ENCODE data around the gene GALNT15.

The GALNT15 gene

DNA sequence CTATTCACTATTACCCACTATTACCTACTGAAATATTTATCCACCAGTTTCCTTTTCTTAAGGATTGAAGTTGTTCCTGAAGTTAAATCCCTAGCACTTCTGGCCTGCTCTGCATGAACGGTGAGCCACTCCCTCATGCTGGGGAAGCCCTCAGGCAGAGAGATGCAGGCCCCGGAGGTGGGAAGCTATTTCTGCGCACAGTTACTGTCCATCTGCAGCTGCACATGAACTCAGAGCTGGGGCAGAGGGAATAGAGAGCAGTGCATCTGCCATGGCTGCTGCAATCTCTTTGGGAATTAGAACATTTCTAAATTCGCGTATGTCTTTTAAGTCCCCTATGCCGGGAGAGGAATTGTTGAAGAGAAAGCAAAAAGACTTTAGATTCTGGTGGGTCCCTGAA lies 6.3 kb upstream of the GALNT15 start:
- DNase-seq: no peak

DNA sequence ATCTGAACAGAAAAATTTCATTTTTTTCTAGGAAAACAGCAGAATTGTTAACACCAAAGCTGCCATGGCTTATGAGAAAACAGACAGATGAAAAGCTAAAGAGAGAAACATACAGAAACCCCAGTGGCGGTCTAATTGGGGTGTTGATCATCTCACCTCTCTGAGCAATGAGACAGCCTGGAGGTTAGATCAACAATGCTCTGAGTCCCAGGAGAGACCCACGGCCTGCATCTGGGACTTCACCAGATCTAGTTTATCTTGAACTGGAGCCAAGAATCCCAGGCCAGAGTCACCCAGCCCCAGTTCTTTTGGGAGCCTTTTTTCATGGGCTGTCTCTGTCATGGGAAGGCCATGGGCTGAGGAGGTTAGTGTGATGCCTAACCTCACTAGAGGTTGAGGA lies 3.5 kb upstream of the GALNT15 start:
- DNase-seq: no peak

DNA sequence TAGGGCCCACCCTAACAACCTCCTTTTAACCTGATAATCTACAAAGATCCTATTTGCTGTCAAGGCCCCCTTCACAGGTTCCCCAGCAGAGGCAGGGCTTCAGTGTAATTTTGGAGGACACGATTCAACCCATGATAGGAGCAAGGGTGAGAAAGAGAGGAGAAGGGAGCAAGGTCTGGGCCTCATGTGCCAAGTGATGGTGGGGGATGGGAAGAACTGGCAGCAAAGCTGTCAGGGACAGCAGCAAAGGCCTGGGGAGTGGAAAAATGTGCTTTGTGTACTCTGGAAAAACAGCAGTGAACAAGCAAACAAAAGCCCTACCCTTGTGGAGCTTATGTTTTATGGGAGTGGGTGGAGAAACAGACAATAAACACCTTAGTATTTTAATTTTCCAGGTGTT lies 2.7 kb upstream of the GALNT15 start:
- DNase-seq: no peak

DNA sequence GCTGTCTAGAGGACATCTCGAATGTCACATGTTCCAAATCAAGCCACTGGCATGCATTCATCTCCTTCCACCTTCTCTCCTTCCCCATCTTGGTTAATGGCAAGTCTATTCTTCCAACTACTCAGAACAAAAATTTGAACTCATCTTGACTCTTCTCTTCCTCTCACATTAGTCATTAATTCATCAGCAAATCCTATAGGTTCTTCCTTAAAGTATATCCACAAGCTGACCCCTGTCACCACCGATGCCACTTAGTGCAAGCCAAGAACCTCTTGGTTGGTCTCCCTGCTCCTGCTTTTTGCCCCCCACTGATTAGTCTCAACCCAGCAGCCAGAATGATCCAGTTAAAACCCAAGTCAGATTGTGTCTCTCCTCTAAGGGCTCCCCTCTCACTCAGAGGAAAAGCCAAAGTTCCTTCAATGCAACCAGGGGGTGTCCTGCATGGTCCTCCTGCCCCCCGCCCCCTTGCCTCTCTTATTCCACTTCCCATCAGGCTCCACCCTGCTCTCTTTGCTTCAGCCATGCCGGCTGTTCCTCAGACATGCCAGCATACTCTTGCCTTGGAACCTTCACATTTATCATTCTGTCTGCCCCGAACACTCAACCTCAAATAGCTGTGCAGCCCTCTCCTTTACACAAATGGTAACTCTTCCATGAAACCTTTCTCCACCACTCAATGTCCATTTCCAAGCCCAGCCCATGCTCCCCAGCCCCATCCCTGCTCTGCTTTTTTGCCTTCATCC lies 1.0 kb upstream of the GALNT15 start:
- no peak for DNase-seq

DNA sequence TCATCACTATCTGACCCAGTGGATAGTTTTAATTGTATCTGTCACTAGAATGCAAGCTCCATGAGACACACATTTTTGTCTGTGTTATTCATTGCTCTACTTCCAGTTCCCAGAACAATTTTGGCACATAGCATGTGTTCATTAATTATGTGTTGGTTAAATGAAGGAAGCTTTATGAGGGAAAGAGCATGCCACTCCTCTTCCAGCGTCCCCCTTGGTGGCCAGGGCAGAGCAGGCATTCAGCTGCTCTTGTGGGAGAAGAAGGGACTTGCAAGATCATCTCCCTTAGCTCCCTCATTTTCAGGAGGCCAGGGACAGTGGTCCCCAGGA lies 489 bp upstream of the GALNT15 start:
- no peak for DNase-seq

DNA sequence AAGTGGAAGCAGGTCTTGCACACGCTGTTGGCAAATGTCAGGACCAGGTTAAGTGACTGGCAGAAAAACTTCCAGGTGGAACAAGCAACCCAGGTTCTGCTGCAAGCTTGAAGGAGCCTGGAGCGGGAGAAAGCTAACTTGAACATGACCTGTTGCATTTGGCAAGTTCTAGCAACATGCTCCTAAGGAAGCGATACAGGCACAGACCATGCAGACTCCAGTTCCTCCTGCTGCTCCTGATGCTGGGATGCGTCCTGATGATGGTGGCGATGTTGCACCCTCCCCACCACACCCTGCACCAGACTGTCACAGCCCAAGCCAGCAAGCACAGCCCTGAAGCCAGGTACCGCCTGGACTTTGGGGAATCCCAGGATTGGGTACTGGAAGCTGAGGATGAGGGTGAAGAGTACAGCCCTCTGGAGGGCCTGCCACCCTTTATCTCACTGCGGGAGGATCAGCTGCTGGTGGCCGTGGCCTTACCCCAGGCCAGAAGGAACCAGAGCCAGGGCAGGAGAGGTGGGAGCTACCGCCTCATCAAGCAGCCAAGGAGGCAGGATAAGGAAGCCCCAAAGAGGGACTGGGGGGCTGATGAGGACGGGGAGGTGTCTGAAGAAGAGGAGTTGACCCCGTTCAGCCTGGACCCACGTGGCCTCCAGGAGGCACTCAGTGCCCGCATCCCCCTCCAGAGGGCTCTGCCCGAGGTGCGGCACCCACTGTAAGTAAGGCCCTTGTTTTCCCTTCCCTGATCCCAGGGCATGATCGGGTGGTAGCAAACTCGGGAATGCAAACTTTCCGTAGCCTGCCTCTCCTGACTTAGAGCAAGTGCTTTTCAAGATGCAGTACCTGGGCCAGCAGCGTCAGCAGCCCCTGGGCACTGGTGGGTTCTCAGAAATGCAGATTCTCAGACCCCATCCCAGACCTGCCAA lies 759 bp downstream of the GALNT15 start:
- no peak for DNase-seq

DNA sequence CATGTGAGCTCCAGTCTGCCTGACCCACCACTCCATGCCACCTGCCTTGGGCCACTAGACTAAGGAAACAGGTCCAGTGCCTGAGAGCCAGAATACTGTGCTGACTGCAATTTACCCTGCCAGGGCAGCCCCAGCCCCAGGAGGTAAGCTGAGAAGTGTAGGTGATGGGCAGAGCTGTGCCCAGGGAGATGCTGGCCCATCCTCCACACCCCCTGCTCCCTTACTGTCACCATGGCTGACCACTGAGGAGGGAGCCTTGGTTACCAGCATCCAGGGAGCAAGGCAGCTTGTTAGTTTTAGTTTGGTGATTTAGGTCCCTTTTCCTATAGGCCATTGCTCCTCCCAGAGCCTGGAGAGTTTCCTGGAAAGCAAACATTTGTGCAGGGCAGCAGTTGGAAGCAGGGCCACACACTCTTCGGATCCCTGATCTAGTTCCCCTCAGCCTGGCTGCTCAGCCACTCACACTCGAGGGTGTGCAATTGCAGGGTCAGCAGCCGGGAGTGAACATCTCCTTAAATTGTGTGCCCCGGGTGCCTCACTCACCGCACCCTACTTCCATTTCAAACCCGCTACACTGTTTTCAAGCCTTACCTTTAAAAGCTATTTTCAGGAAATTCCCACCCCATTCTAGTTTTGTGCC lies 2.0 kb downstream of the GALNT15 start:
- DNase-seq: no peak

DNA sequence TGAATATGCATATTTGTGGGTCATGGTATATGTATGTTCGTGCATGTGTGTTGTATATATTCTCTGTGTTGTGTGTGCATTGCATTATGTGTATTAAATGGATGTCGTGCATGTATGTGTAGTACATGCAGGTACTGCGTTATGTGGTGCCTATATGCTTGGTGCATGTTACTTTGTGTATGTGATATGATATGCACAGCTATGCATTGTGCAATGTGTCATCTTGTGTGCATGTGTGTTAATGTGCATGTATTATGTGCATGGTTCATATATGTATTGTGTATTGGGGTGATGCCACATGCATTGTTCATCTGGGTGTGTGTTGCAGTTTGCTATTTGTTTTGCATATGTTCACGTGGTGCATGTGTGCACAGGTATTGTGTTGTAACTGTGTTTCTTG lies 2.9 kb downstream of the GALNT15 start:
- DNase-seq: no peak

DNA sequence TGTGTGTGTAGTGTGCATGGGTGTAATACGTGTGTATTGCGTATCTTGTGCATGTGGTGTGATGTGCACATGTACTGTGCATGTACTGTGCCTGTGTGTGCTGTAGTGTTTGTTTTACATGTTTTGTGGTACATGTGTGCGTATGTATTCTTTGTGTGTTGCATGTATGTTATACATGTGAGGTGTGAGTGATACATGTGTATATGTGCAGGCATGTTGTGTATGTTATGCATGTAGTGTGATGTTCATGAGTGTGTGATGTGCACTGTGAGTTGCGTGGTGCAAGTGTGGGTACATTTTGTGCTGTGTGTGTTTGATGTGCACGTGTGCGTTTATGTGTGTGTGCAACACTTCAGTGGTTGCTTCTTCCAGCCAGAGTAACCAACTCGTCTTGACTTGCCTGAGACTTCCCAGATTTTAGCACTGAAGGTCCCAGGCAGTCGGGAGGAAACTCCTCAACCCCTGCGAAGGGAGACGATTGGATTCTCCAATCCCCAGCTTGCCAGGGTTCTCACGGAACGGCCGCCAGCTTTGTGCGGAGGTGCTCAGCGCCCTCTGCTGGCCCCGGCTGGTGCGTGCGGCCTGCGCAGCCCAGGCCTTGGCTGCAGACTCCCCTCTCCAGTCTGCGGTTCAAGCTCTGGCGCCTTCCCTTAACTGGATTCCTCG lies 3.6 kb downstream of the GALNT15 start:
- peak; percentile 94 for DNase-seq

DNA sequence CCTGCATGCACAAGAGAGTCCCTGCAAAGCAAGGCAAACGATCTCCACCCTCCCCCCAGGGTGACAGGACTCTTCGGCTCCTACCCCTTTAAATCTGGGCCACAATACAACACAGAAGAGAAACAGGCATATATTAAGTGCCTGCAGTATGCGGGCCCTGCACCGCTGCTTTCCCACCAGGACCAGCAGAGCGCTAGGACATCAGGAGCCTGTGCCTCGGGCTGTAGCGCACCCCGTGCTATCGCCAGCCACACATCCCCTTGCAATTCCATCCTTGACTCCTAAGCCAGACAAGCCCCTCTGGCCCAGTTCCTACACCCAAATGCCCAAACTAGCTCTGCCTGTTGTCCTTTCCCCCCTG lies 4.1 kb downstream of the GALNT15 start:
- DNase-seq: no peak

DNA sequence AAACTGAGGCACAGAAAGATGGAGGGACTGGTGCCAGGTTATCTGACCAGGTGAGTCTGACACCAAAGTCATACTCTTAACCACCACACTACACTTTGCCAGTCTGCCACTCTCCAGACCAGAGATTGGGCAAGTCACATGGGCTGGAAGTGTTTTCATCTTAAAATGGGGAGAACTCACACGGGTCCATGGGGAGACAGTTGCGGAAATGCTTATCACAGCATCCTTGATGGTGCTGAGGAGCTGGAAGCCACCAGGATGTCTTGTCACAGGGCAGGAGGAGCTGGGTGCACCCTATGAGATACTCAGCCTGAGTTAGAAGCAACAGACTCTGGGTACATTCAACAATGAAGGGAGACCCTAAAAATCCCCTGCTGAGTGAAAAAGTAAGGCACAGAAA lies 4.8 kb downstream of the GALNT15 start:
- DNase-seq: no peak

DNA sequence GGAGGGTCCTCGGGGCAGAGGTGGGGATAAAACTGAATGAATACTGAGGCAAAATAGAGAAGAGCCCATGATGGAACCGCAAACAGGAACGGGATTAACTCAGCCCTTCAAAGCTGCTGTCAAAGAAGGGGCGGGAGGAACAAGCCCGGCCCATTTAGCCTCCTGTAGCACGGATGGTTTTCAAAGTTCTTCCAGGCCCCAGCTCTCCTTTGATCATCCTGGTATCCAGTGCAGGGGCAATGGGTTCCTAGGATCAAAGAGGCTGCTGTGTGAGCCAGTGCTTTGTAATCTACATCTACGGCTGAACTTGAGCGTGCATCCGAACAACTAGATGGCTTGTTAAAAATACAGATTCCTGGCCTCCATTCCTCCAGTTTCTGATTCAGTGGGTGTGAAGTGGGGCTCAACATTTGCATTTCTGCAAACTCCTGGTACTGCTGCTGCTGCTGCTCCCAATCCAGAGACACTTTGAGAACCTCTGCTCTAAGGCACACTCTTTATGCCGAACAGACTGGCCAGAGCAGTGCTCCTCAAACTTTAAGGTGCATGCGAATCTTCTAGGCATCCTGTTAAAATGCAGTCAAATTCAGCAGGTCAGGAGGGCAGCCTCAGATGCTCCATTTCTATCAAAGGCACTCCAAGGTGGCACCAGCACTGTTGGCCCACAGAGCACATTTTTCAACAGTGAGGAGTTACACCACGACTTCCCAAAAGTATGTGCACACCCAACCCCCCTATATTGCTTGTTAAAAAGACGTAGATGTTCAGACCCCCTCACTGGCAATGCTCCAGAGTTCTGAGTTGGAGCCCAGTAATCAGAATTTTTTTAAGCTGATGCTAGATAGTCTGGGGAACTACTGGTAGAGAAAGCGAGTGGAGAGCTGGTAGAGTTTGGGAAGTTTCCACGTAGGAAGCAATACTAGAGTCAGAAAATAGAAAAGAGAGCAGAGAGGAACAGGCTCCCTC lies 5.6 kb downstream of the GALNT15 start:
- peak; percentile 63 for DNase-seq

DNA sequence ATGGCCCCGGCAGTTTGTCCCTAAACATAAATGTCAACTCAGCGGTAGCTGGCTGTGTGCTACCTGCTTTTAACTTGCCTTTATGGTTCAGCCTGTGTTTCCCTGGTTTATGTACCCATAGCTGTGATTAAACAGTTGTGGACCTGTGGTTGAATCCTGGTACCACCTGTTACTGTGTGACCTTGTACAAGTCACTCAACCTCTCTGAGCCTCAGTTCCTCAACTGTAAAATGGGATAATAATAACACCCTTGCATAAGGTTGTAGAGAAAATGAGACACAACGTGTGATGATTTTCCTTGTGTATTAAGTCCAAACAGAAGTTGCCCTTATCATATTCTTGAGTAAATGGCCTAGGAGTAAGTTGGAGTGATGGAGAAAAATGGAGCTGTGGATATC lies 6.3 kb downstream of the GALNT15 start:
- DNase-seq: no peak

DNA sequence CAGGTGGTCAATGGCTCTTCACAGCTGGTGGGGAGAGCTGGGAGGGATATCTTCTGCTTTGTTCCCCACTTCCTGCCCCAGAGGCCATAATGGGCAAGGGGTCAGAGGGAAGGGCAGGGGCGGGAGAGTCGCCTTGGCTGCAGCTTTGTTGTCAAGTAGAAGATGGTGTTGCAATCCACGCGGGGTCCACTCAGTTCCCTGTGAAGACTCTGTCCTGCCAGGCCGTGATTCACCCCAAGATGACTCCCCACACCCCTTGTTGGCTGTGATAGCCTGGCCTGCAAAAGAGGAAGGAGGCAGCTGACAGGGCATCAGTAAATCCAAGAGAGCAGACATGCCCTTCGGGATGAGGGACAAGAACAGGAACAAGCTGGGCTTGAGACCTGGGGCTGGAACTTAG lies 6.9 kb downstream of the GALNT15 start:
- no peak for DNase-seq

DNA sequence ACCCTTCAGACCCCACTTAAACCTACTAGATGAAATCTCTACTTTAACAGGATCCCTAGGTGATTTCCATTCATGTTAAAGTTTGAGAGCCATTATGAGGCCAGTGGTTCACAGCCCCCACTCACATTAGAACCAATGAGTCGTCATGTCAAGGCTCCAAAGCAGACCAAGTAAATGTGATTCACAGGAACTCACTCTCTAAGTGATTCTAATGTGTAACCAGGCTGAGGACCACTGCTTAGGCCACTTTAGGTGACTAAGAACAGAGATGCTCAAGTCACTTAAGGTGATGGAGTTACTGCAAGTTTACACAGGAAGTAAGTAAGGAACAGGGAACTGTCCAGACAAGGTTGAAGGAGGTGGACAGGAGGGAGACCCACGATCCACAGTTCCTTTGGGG lies 7.7 kb downstream of the GALNT15 start:
- DNase-seq: no peak

DNA sequence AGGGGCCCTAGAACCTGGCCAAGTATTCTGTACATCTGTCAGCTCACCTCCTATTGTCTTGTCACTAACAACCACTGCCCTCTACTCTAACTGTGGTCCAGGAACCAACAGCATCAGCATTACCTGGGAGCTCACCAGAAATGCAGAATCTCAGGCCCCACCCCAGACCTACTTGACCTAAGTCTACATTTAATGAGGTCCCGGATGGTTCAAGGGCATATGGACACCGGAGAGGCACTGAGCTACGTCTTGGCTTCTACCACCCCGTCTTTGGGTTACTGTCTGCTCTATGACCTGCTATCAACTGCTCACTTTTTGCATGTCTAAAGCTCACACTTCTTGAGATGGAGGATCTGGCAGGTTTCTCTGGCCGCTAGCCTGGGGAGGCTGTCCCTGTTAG lies 8.1 kb downstream of the GALNT15 start:
- no peak for DNase-seq

DNA sequence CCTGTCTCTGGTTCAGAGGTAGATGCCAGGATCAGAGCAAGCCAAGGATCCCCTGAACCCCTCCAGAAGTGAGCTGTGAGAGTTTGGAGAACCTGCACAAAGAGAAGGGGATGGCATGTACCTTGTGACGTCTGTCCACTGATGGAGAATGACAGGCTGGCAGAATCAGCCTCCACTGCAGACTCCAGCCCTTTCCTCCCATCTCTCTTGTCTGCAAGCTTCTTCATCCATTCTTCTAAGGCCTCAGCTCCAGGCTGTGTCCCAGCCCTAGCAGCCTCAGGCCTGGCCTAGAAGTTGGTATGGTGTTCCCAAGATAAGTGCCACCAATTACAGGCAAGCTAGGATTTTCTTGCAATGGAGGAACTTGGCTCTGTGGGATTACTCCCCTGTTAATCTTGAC lies 8.6 kb downstream of the GALNT15 start:
- no peak for DNase-seq

DNA sequence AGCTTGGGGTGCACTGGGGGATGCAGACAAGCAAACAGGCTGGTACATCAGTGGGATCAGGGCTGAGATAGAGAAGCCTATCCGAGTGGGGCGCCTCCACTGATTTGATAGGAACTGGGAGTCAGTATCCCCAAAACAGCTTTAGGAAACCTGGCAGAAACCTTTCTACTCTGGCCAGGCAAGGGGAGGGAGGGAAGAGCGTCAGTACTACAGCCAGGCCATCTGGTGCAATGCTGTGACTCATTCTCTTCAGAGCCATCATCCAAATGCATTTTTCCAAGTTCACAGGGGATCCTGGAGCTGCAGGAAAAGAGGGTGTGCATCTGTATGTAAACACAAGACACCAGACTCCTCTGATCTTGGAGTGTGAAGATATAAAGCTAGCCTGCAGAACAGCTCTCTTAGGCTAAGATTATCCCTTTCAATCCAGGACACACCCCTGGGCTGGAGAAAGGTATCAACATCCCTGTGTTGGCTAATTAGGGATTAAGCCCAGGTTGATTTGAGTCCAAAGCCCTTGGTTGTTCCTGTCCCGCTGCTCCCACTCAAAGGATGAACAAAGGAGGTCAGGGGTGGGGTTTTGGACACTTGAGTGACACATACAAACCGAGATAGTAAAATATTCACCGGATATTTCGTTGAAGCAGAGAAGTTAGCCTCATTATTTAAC lies 9.3 kb downstream of the GALNT15 start:
- peak; percentile 59 for DNase-seq

DNA sequence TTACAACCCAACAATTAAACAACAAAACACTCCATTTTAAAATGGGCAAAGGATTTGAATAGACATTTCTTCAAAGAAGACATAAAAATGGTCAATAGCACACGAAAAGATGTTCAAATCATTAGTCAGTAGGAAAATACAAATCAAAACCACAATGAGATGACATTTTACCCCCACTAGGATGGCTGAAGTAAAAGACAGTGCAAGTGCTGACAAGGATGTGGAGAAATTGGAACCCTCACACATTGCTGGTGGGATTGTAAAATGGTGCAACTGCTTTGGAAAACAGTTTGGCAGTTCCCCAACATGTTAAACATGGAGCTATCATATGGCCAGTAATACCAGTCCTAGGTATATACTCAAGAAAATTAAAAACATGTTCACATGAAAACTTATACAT lies 11.6 kb downstream of the GALNT15 start:
- no peak for DNase-seq

DNA sequence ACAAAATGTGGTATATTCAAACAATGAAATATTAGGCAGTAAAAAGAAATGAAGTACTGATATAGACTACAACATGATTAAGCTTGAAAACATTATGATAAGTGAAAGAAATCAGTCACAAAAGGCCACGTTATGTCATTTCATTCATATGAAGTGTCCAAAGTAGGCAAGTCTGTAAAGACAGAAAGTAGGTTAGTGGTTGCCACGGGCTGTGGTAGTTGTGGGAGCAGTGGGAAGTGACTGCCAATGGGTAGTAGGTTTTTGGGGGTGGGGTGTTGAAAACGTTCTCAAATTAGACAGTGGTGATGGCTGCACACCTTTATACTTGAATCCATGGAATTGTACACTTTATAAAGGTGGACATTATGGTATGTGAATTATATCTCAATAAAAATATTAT lies 12.1 kb downstream of the GALNT15 start:
- DNase-seq: no peak

DNA sequence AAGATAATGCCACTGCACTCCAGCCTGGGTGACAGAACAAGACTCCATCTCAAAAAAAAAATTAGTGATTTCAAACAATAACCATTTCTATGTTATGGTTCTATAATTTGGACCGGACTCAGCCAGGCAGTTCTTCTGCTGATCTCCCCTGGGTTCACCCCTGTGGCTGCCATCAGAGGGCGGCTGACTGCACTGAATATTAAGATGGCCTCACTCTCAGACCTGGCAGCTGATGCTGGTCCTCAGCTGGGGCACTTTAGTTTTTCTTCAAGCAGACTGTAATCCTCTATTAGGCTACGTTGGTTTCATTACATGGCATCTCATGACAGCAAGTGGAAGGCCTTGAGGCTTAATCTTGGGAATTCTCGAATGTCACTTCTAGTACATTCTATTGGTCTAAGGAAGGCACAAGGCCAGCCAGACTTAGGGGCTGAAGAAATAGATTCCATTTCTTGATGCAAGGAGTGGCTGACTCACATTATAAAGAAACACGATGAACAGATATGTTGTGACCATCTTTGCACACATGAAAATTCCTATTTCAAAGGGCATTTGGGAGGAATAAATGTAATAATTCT lies 12.8 kb downstream of the GALNT15 start:
- DNase-seq: no peak
